CD4-positive, alpha-beta T cell (primary cell): Measurements from ENCODE around the gene SMC6. TPM values are rescaled to one million over a fixed set of nuclear protein-coding genes. Genes with fewer than 3 reads are reported as not detected.

Source experiments
- ATAC-seq: fragments of 200-7000 bp; cut with Tn5 transposase; one replicate; pipeline ENCODE4 v1.10.0; 2022; ENCODE audit warnings: mild to moderate bottlenecking; ENCODE audit not compliant: poor library complexity
- CTCF ChIA-PET: fragments of 350-600 bp; sonication (Branson Sonifier 250); formaldehyde crosslinking; loops from one replicate; lab custom pipeline; 2021; ENCODE audit warnings: antibody characterized with exemption, inconsistent platforms; lab: Charles Lee
- POLR2A ChIA-PET: fragments of 350-600 bp; sonication (Branson Sonifier 250); formaldehyde crosslinking; loops from one replicate; lab custom pipeline; 2021; ENCODE audit warnings: antibody characterized with exemption, inconsistent platforms; lab: Charles Lee
- DNase-seq, 14 experiments: peaks; one replicate each; pipeline ENCODE4 v3.0.0-alpha.2; 2013 to 2020; ENCODE audit warnings: mixed read lengths in 2 of 14
- H3K27ac ChIP-seq, 2 donors: one replicate each; pipeline versions ENCODE4 v1.5.1 to v1.7.0; 2013; ENCODE audit warnings: low read length in 2 of 2, low read depth in 1 of 2, mild to moderate bottlenecking in 1 of 2
- H3K27me3 ChIP-seq, 2 experiments: 1 replicate in 1 of 2; 2 replicates in 1 of 2; pipeline versions ENCODE4 v1.6.1 to v1.7.0; 2013; ENCODE audit warnings: low read length in 2 of 2, control low read depth in 1 of 2, mild to moderate bottlenecking in 1 of 2, moderate library complexity in 1 of 2; ENCODE audit not compliant: insufficient read depth in 2 of 2, control insufficient read depth in 1 of 2
- H3K36me3 ChIP-seq: one replicate; pipeline ENCODE4 v1.6.1; 2013; ENCODE audit warnings: low read length, control low read depth; ENCODE audit not compliant: insufficient read depth
- H3K4me1 ChIP-seq: one replicate; pipeline ENCODE4 v1.6.1; 2013; ENCODE audit warnings: low read length, control low read depth; ENCODE audit not compliant: insufficient read depth
- H3K4me3 ChIP-seq: one replicate; pipeline ENCODE4 v1.5.1; 2013; ENCODE audit warnings: mild to moderate bottlenecking, low read length, moderate library complexity
- H3K9me3 ChIP-seq, 2 experiments: 1 replicate in 1 of 2; 2 replicates in 1 of 2; pipeline versions ENCODE4 v1.6.1 to v1.7.0; 2013; ENCODE audit warnings: low read length in 2 of 2, mild to moderate bottlenecking in 2 of 2, control low read depth in 1 of 2, moderate library complexity in 1 of 2; ENCODE audit not compliant: control insufficient read depth in 1 of 2, insufficient read depth in 1 of 2
- H3K27ac Mint-ChIP-seq: one replicate; pipeline ENCODE4 v1.8.0; 2020; ENCODE audit warnings: mixed read lengths
- H3K27me3 Mint-ChIP-seq: one replicate; pipeline ENCODE4 v1.8.0; 2021; ENCODE audit warnings: mixed read lengths
- H3K36me3 Mint-ChIP-seq: one replicate; pipeline ENCODE4 v1.8.0; 2021; ENCODE audit warnings: low read depth, mixed read lengths
- H3K4me1 Mint-ChIP-seq: one replicate; pipeline ENCODE4 v1.8.0; 2021; ENCODE audit warnings: low read depth, mixed read lengths
- H3K4me3 Mint-ChIP-seq: one replicate; pipeline ENCODE4 v1.8.0; 2020; ENCODE audit warnings: mild to moderate bottlenecking, mixed read lengths
- H3K9me3 Mint-ChIP-seq: one replicate; pipeline ENCODE4 v1.8.0; 2020; ENCODE audit warnings: mixed read lengths
- intact Hi-C, 2 experiments: fragments of 100-400 bp; cut with DNase I in 1 of 2; cut with micrococcal nuclease in 1 of 2; formaldehyde crosslinking; loops; one replicate each; pipeline versions ENCODE4 v1.15.1 to v1.9.0; 2023 to 2025; cut with DNase I, micrococcal nuclease
- total RNA-seq, 174 experiments: library from RNA in 2 of 174; stranded (reverse) in 2 of 174; gene quantifications; one replicate each; pipeline ENCODE4 v1.2.3 and lab custom pipeline; 2021 to 2026
- TF ChIP-seq, protein P1 (sequence below): fragments of 200-600 bp; IDR thresholded peaks from one replicate; pipeline ENCODE4 v1.8.0; 2022; ENCODE audit warnings: antibody characterized with exemption, mild to moderate bottlenecking

The SMC6 gene
- total RNA-seq, 2 experiments from 2014 or later, result 7.1 to 7.8 TPM

DNA sequence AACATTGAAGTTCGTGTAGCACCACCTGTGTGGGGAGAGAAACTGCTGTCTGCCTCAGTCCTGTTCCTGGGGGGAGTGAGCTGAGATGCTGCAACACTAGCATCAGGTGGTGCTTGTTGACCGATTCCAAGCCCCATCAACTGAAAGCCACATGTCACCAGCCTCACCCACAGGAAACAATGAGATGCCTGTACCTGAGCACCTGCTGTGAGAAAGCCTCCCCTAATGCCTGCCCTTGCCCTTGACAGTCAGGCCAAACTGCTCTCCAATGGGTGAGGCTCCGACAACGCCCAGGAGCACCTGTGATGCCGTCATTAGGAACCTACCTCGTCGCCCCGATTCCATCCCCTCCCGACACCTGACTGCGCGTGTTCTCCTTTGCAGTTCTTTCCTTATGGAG lies 104.6 kb downstream of the SMC6 start:
- ATAC-seq (no peak), DNase-seq (no peak)
- no peak overlapping the region for H3K4me3 Mint-ChIP-seq
- TF ChIP-seq, protein P1, sequence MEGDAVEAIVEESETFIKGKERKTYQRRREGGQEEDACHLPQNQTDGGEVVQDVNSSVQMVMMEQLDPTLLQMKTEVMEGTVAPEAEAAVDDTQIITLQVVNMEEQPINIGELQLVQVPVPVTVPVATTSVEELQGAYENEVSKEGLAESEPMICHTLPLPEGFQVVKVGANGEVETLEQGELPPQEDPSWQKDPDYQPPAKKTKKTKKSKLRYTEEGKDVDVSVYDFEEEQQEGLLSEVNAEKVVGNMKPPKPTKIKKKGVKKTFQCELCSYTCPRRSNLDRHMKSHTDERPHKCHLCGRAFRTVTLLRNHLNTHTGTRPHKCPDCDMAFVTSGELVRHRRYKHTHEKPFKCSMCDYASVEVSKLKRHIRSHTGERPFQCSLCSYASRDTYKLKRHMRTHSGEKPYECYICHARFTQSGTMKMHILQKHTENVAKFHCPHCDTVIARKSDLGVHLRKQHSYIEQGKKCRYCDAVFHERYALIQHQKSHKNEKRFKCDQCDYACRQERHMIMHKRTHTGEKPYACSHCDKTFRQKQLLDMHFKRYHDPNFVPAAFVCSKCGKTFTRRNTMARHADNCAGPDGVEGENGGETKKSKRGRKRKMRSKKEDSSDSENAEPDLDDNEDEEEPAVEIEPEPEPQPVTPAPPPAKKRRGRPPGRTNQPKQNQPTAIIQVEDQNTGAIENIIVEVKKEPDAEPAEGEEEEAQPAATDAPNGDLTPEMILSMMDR, result no peak
- Histone ChIP-seq H3K36me3 (no peaks in the 10 kb centered on the region), H3K27ac (no peak overlapping the region), H3K4me3 (no peak overlapping the region), H3K27me3 (no peaks in the 10 kb centered on the region), H3K4me1 (no peaks in the 10 kb centered on the region), H3K9me3 (no peaks in the 10 kb centered on the region)
- H3K36me3 Mint-ChIP-seq, result no peaks in the 10 kb centered on the region
- intact Hi-C loops, result loop anchor here in 1 of 2 experiments (10.0 kb wide), 1 partner anchor 526 kb away; no protein-coding TSS in a partner anchor
- no peaks in the 10 kb centered on the region for H3K9me3 Mint-ChIP-seq
- H3K27ac Mint-ChIP-seq, result no peak overlapping the region
- no peaks in the 10 kb centered on the region for H3K27me3 Mint-ChIP-seq
- ChIA-PET CTCF (no interaction called here), POLR2A (no interaction called here)
- H3K4me1 Mint-ChIP-seq, result no peaks in the 10 kb centered on the region

DNA sequence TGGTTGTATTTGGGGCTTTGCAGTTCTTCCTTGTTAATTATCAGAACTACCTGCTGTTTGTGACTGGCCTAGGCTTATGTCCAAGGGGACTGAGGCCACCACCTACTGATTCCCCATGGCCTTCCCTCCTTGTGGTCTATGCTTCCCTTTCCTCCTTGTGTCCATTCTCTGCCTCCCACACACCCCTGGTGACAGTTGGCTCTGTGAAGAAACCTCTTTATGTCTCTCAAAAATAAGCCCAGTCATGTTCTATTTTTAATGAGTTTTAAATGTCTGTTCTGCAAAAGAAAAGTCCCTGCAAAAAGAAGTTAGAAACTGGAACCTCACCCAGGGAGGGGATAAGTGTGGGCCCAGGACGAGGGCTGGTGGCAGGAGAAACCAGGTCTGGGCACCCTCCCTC lies 105.0 kb downstream of the SMC6 start:
- Histone ChIP-seq H3K27me3 (no peaks in the 10 kb centered on the region), H3K9me3 (no peaks in the 10 kb centered on the region), H3K4me1 (no peaks in the 10 kb centered on the region), H3K36me3 (no peaks in the 10 kb centered on the region), H3K4me3 (no peak overlapping the region), H3K27ac (no peak overlapping the region)
- no peak overlapping the region for H3K4me3 Mint-ChIP-seq
- DNase-seq (no peak), ATAC-seq (no peak)
- no peaks in the 10 kb centered on the region for H3K9me3 Mint-ChIP-seq
- ChIA-PET POLR2A (no interaction called here), CTCF (no interaction called here)
- TF ChIP-seq, protein P1, result no peak
- H3K36me3 Mint-ChIP-seq, result no peaks in the 10 kb centered on the region
- H3K27me3 Mint-ChIP-seq, result no peaks in the 10 kb centered on the region
- intact Hi-C loops, result loop anchor here in 1 of 2 experiments (10.0 kb wide), 1 partner anchor 526 kb away; no protein-coding TSS in a partner anchor
- no peak overlapping the region for H3K27ac Mint-ChIP-seq
- no peaks in the 10 kb centered on the region for H3K4me1 Mint-ChIP-seq

DNA sequence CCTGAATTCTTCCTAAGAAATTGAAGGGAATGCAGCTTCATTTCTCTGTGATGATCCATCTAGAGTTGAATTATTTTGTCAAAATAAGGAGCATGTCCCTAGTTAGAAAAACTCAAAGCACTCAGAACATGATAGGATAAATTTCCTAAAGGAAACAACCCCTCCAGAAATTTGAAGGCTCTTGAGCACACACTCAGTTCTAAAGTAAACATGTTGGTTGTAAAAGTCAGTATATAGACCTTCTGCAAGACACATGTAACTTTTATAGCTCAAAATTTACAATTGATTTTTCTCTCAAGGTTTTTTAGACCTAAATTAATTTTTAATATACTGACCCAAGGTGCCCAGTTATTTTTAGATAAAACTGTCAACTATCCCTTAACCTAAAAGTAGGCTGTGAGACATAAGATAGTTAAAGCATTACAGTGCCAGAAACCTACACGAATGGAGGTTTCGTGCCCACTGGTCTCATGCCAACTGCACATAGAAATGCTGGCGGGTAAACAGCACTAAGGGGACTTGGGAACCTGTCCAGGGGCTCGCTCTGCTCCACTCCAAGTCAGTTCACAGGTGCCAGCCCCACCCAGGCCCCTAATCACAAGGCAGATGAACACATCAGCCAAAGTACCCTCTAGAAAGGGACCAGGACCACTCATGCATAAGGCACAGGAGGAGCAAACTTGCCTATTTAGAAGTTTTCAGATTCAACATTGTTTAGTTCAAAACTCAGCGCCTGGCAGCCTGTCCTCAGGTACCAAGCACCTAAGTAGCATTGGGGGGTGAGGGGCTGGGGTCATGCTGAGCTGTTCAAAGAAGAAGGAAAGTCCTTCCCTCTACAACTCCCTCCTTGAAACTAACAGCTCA lies 106.5 kb downstream of the SMC6 start:
- H3K9me3 Mint-ChIP-seq, result no peaks in the 10 kb centered on the region
- H3K36me3 Mint-ChIP-seq, result no peaks in the 10 kb centered on the region

More for the DNA sequence above, 106.5 kb downstream of the SMC6 start:
- CTCF ChIA-PET, result interaction anchor here (1.2 to 1.7 kb wide), 2 partner anchors 30 to 534 kb away, joined by 3 to 12 read pairs; no protein-coding TSS in a partner anchor
- intact Hi-C loops, result loop anchor here (1.0 to 10.0 kb wide), 2 partner anchors 24 to 528 kb away; no protein-coding TSS in a partner anchor
- no peak overlapping the region for H3K27ac ChIP-seq
- H3K4me3 ChIP-seq, result no peak overlapping the region
- POLR2A ChIA-PET, result no interaction called here
- DNase-seq (no peak), ATAC-seq (no peak)
- no peaks in the 10 kb centered on the region for H3K27me3 Mint-ChIP-seq
- H3K4me3 Mint-ChIP-seq, result no peak overlapping the region
- no peaks in the 10 kb centered on the region for H3K4me1 ChIP-seq
- H3K9me3 ChIP-seq, result no peaks in the 10 kb centered on the region
- TF ChIP-seq, protein P1, result no peak
- no peaks in the 10 kb centered on the region for H3K4me1 Mint-ChIP-seq
- H3K36me3 ChIP-seq, result no peaks in the 10 kb centered on the region
- H3K27ac Mint-ChIP-seq, result no peak overlapping the region
- no peaks in the 10 kb centered on the region for H3K27me3 ChIP-seq
